ENCODE data around the gene BEAN1.

The BEAN1 gene

GRCh38 chr16:66515596-66516508, 88.8 kb downstream of the BEAN1 start:
- Histone ChIP-seq H3K27ac (peak overlapping the region; percentile 97), H3K79me2 (peaks cover 2% of the 10 kb centered on the region), H3K4me1 (peaks cover 42% of the 10 kb centered on the region), H3K9ac (no peak overlapping the region), H2AFZ (peak overlapping the region; percentile 59), H3K27me3 (ENCODE audit: control insufficient read depth, insufficient read depth, low read length) (no peaks in the 10 kb centered on the region), H3K36me3 (ENCODE audit: control insufficient read depth, insufficient read depth, low read length) (no peaks in the 10 kb centered on the region), H3K9me3 (ENCODE audit: control insufficient read depth, low read length) (no peaks in the 10 kb centered on the region), H3K4me3 (ENCODE audit: low read depth, low read length) (peak overlapping the region; percentile 36), H3K4me2 (ENCODE audit: low read length) (peak overlapping the region; percentile 59)
- TF ChIP-seq CTCF (IDR thresholded peaks at IDR 0.05), result no peak

GRCh38 chr16:66516509-66516807, 89.4 kb downstream of the BEAN1 start:
- no peak for TF ChIP-seq CTCF (IDR thresholded peaks at IDR 0.05)
- no peak overlapping the region for H3K9ac ChIP-seq
- peak overlapping the region; percentile 97 for H3K27ac ChIP-seq
- H3K4me1 ChIP-seq, result peaks cover 45% of the 10 kb centered on the region
- peak overlapping the region; percentile 59 for H2AFZ ChIP-seq
- H3K4me2 ChIP-seq (ENCODE audit: low read length), result peak overlapping the region; percentile 59
- peaks cover 2% of the 10 kb centered on the region for H3K79me2 ChIP-seq
- H3K9me3 ChIP-seq (ENCODE audit: control insufficient read depth, low read length), result no peaks in the 10 kb centered on the region
- H3K27me3 ChIP-seq (ENCODE audit: control insufficient read depth, insufficient read depth, low read length), result no peaks in the 10 kb centered on the region
- H3K36me3 ChIP-seq (ENCODE audit: control insufficient read depth, insufficient read depth, low read length), result no peaks in the 10 kb centered on the region
- H3K4me3 ChIP-seq (ENCODE audit: low read depth, low read length), result peak overlapping the region; percentile 36

GRCh38 chr16:66516808-66517585, 89.9 kb downstream of the BEAN1 start:
- peaks cover 2% of the 10 kb centered on the region for H3K79me2 ChIP-seq
- no peak for TF ChIP-seq CTCF (IDR thresholded peaks at IDR 0.05)
- H3K4me1 ChIP-seq, result peaks cover 42% of the 10 kb centered on the region
- H3K9ac ChIP-seq, result no peak overlapping the region
- H3K4me2 ChIP-seq (ENCODE audit: low read length), result peak overlapping the region; percentile 59
- H3K9me3 ChIP-seq (ENCODE audit: control insufficient read depth, low read length), result no peaks in the 10 kb centered on the region
- peak overlapping the region; percentile 36 for H3K4me3 ChIP-seq (ENCODE audit: low read depth, low read length)
- no peaks in the 10 kb centered on the region for H3K36me3 ChIP-seq (ENCODE audit: control insufficient read depth, insufficient read depth, low read length)
- H3K27ac ChIP-seq, result peak overlapping the region; percentile 97
- H2AFZ ChIP-seq, result peak overlapping the region; percentile 82
- H3K27me3 ChIP-seq (ENCODE audit: control insufficient read depth, insufficient read depth, low read length), result no peaks in the 10 kb centered on the region

- H3K4me2 ChIP-seq (ENCODE audit: low read length), result peak overlapping the region; percentile 58
- H3K79me2 ChIP-seq, result peaks cover 2% of the 10 kb centered on the region
- H3K9ac ChIP-seq, result no peak overlapping the region
- no peaks in the 10 kb centered on the region for H3K27me3 ChIP-seq (ENCODE audit: control insufficient read depth, insufficient read depth, low read length)
- no peak for TF ChIP-seq CTCF (IDR thresholded peaks at IDR 0.05)
- H2AFZ ChIP-seq, result peak overlapping the region; percentile 82
- no peak overlapping the region for H3K4me3 ChIP-seq (ENCODE audit: low read depth, low read length)
- H3K4me1 ChIP-seq, result peaks cover 38% of the 10 kb centered on the region
- H3K27ac ChIP-seq, result peak overlapping the region; percentile 97
- H3K36me3 ChIP-seq (ENCODE audit: control insufficient read depth, insufficient read depth, low read length), result no peaks in the 10 kb centered on the region
- no peaks in the 10 kb centered on the region for H3K9me3 ChIP-seq (ENCODE audit: control insufficient read depth, low read length)
Measured at GRCh38 chr16:66517586-66518263, 90.6 kb downstream of the BEAN1 start.
